Medulla oblongata (tissue), 1 donor: ENCODE results near the gene ANP32E.
A peak's percentile ranks its signal among the peaks of the same experiment; 100 is the strongest.
"Not testable (repeated sequence)": the region's sequence is repeated elsewhere in the genome, so short reads cannot be mapped to it uniquely, and the experiment has no call there.

ENCODE experiments used
- DNase-seq: peaks from one replicate; pipeline ENCODE4 v3.0.0-alpha.2; 2015; ENCODE audit errors: extremely low spot score

The ANP32E gene

DNA sequence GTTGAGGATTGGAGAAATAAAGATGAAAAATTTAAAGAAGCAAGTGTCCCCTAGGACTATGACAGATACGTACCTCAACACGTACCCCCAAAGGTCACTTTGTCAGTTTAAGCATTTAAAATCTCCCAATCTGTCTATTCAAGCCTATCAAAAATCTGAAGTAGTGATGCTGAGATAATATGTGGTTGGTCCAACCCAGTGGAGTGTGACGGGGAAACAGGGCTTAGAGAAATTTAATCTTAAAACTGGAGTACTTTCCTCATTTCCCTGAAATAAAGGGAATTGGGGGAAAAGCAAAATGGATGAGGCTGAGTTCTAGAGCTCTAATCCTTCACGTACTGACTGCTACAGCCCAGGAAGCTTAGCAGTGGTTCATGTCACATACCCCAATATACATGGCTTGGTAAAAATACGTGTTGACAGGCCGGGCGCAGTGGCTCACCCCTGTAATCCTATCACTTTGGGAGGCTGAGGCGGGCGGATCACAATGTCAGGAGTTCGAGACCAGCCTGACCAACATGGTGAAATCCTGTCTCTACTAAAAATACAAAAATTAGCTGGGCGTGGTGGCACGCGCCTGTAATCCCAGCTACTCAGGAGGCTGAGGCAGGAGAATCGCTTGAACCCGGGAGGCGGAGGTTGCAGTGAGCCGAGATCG, 21.7 kb downstream of the ANP32E start:
- not testable (repeated sequence) for DNase-seq

DNA sequence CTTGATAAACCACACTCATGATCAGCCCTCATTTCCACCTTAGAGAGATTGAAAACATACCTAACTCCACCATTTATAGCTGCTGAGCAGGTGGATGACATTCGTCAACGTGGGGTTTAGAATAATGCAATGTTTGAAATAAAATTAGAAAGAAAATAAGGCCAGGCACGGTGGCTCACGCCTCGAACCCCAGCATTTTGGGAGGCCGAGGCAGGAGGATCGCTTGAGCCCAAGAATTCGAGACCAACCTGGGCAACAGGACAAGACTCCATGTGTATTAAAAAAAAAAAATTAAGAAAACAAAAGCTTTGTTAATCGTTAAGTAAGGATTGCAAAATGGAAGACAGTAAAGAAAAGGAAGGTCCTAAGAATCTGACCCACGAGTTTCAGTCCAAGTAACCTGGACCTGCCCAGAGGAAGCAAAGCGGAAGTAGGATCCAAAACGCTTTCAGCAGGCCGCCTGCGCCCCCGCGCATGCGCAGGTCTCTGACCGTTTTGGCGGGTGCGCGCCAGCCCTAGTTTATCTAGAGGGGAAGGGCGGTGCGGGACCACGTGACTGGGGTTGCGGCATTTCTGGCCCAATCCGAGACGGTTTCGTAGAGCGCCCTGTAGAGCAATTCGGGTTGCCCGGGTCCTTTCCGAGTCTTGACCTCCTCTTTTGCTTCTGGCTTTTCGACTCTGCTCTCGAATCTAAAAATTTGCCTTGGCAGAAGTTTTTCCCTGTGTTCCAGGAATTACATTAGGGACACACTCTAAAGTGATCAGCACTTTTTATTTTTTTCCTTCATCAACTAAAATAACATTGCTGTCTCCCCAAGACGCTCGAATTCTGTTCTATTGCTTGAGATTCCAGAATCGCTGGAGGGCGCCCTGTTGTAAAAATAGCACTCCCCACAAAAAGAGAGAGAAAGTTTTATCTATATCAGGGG, 22.5 kb downstream of the ANP32E start:
- peak; percentile 97 for DNase-seq

DNA sequence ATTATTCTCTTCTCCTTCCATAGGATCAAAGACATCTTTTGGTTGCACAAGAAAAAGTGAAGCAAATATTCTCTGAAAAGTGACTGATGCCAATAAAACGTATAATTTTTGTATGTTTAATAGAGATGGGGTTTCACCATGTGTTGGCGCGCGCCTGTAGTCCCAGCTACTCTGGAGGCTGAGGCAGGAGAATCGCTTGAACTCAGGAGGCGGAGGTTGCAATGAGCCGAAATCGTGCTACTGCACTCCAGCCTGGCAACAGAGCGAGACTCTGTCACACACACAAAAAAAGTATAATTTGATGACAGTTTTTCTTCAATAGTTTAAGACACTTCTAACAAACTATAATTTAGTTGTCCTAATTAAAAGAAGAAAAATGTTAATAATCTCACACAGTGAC, 23.8 kb downstream of the ANP32E start:
- DNase-seq: no peak

DNA sequence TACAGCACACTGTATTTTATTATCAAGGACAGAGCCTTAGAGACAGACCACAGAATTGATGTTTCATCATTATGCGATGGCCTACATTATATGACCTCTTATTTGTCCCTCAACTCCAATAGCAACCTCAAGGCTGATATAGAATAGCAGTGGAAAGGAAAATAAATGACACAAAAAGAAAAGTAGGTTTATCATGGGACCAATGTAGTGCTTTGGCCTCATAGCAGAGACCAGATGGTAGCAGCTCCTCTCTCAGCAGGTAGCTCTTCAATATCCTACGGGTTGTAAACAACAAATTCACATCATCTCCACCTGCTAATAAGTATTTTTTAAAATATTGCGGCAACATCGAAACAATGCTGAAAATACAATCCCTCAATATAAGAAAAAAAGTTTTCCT, 25.2 kb downstream of the ANP32E start:
- no peak for DNase-seq

- no peak for DNase-seq
Observed at GRCh38 chr1:150210091-150210490, 25.8 kb downstream of the ANP32E start.

- not testable (repeated sequence) for DNase-seq
Observed at GRCh38 chr1:150208460-150208859, 27.5 kb downstream of the ANP32E start.

- DNase-seq: no peak
Observed at GRCh38 chr1:150207281-150207971, 28.5 kb downstream of the ANP32E start.

DNA sequence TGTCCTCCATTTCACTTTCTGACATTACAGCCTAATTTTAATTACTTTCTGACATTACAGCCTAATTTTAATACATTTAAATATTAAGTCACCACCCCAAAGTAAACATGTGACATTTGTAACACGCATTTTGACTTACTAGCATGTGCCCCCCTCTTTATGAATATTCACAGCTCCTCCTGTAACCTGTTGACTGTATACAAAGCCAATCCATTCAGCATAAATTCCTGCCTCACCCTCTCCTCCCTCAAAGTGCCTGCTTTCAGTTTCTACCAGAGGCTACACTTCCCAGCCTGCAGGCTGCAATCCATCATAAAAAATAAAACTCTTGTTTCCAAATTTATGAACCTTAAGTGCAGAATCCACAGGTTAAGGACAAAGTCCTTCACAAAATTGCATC, 39.5 kb downstream of the ANP32E start:
- DNase-seq: no peak

- DNase-seq: no peak
Observed at GRCh38 chr1:150194381-150195031, 41.4 kb downstream of the ANP32E start.

GRCh38 chr1:150192012-150192411, 43.9 kb downstream of the ANP32E start:
- DNase-seq: no peak

GRCh38 chr1:150187560-150187931, 48.4 kb downstream of the ANP32E start:
- DNase-seq: no peak

DNA sequence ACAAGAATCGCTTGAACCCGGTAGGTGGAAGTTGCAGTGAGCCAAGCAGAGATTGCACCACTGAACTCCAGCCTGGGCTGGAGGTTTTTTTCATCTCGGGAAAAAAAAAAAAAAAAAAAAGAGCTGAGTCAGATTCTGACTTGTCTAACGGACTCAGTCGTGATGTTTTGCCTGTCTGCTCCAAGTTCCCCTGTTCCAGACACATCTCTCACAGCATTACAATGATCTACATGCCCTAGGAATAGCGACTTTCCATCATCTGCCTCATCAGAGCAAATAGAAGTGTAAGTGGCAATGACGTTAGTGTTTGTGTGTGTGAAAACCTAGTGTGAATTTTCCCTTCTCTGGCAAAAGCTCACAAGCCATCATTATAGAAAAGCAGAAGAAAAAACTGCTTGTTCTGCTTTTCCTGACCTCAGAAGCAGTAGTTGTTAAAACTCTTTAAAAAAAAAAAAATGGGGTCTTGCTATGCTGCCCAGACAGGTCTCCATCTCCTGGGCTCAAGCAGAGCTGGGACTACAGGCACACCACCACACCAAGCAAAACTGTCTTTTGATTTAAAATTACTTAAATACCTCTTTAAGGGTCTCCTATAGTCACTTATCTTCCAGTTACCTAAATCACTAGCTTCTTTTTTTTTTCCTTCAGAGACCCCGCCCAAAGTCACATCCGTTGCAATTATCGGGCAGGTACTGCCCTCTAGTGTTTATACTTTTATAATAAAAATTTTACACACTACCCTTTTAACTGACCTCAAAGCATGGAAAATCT, 48.9 kb downstream of the ANP32E start:
- DNase-seq: peak; percentile 71

DNA sequence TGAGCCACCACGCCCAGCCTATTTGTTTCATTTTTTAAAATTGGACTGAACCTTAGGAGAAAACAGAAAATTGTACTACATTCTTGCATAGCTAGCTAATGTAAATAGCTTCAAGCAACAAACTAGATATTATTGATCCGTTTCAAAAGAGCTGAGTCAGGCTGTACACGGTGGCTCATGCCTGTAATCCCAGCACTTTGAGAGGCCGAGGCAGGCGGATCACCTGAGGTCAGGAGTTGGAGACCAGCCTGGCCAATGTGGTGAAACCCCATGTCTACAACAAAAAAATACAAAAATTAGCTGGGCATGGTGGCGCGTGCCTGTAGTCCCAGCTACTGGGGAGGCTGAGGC, 49.5 kb downstream of the ANP32E start:
- DNase-seq: not testable (repeated sequence)

DNA sequence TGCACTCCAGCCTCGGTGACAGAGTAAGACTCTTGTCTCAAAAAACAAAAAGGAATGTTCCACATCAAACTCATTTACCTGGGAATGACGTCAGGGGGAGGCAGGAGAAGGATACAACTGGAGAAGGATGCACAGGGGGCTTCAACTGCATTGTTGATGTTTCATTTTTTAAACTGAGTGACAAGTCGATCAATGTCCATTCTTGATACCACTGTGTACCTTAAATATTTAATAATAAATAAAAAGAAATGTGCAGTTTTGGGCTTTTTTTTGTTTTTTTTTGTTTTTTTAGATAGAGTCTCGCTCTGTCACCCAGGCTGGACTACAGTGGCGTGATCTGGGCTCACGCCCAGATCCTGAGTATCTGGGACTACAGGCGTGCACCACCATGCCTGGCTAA, 50.4 kb downstream of the ANP32E start:
- DNase-seq: no peak

GRCh38 chr1:150183061-150183460, 52.9 kb downstream of the ANP32E start:
- DNase-seq: no peak

DNA sequence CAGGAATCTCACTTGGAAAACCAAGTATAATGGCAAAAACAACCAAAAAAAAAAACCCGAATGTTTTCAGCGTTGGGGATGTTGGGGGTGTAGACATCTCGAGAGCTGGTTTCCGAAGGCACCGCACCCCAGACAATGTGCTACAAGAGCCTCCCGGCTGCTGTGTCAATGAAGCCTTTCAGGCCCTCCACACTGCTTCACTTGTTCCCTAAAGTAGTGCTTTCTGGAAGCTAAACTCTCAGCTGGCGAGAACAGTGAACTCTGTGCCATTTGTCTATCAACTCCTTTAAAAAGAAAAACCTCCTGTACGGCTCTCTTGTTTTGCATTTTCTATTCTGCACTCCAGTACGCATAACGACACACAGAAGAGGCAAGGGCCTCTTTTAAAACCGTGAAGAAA, 53.7 kb downstream of the ANP32E start:
- peak; percentile 93 for DNase-seq

DNA sequence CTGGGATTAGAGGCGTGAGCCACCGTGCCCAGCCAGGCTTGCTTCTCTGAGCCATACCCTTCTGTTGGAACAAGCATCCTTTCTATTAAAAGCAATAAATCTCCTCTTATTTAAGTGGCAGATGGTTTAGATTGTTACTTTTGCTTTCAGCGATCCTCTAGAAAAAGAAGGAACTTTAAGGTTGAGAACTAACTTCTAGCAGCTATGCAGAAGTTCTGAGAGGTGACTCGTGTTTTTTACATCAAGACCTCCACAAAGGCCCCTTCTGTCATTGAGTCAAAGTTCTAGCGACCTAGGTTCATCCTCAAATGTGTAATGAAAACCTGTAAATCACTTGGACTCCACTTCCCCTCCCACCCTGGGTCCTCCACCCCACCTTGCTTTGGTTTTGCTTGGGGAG, 55.4 kb downstream of the ANP32E start:
- DNase-seq: peak; percentile 22

DNA sequence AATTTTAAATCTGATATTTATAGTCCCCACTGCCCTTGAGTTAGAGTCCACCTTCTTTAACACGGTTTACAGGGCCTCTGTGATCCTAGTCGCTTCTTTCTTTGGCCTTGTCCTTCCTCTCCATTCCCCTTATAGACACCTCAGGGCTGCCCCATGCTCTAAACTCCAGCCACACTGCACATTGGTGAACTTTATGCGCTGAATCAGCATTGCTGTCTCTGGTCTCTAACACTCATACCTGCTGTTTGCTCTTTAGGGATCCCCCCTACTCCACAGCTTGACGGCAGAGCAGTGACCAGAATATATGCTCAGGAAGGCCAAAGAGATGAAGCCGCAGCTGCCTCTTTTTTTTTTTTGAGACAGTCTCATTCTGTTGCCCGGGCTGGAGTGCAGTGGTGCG, 56.0 kb downstream of the ANP32E start:
- DNase-seq: no peak

DNA sequence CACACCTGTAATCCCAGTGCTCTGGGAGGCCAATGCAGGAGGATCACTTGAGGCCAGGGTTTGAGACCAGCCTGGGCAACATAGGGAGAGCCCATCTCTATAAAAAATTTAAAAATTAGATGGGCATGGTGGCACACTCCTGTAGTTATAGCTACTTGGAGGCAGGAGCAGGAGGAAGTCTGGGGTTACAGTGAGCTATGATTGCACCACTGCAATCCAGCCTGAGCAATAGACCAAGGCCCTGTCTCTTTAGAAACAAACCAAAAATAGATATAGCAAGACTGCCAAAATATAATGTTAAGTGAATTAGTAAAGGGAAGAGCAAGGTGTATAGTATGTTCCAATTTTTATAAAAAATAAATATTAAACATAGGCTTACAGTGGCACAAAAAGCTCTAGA, 57.4 kb downstream of the ANP32E start:
- no peak for DNase-seq

DNA sequence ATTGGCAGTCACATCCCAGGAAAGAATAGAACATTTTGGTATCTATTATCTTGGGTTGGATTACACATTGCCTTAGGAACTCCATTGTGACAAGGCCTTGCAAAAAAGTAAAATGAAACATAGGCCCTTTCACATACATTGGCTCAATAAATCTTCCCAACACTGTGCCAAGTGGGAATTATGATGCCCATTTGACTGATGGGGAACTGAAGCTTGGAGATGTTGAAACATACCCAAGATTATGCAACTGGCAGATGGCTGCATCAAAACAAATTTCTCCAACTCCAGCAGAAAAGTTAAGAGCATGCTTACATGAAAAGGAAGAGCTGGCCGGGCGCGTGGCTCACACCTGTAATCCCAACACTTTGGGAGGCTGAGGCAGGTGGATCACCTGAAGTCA, 59.3 kb downstream of the ANP32E start:
- DNase-seq: peak; percentile 37

DNA sequence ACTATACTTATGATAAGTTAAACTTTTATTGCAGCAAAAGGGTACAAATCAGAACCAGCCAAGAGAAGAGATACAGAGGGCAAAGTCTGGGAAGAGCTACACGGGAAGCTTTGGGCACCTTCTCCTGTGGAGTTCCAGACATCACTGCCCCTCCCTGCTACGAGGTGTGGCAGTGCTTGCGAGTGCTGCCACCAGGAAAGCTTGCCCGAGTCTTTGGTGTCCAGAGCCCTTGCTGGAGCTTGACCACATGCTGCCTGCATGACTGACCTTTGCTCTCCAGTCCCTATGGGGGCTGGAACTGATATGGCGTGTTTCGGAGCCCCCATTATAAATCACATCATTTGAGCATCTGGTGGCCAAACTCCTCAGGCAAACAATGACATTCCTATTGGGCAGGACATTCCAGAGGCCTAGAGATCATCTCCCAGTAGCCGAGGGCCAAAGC, 62.7 kb downstream of the ANP32E start:
- no peak for DNase-seq
